HG03135 (cell line): ENCODE measurements around the gene SH3RF2.

Experiments used
- ATAC-seq: cut with Tn5 transposase; IDR thresholded peaks from one replicate; pipeline ENCODE4 v1.9.1; 2021; ENCODE audit warnings: mild to moderate bottlenecking, moderate library complexity; ENCODE audit not compliant: unreplicated experiment

Gene SH3RF2

GRCh38 chr5:145920542-145921210, 15.7 kb upstream of the SH3RF2 start:
- ATAC-seq: no peak

DNA sequence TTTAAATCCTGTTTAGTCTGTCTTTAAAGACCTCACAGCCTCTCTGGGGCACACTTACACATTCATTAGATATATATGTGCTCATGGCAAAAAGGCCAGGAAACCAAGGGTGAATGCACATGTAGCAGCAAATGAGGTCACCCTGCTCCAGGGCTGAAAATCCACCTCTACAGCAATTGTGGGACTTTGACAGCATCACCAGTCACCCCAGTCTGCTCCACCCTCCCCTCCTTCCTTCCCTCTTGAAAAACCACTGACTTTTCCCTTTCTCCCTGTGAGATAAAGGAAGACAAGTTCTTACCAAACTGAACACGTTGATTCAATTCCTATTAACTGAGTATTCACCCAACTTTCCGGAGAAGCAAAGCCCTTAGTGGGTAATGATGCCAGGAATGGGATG, 15.2 kb upstream of the SH3RF2 start:
- no peak for ATAC-seq

DNA sequence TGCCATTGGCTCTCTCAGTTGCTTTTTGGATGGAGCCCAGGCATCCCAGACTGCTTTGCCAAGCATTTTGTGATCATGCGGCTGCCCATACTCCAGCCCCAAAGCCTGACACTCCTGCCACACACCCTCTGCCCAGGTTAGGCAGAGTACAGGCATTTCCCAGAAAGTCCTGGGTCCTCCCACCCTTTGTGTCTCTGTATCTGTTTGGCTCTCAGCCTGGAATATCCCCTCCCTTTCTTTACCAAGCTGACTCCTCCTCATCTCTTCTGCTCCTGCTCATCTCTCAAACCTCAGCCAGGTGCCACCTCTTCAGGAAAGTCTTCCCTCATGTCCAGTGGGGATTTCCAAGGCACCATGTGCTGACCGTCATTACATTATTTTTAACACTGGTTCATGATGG, 14.3 kb upstream of the SH3RF2 start:
- ATAC-seq: no peak

- no peak for ATAC-seq
Observed at GRCh38 chr5:145923405-145923804, 13.0 kb upstream of the SH3RF2 start.

- ATAC-seq: no peak
Observed at GRCh38 chr5:145924849-145925248, 11.5 kb upstream of the SH3RF2 start.

DNA sequence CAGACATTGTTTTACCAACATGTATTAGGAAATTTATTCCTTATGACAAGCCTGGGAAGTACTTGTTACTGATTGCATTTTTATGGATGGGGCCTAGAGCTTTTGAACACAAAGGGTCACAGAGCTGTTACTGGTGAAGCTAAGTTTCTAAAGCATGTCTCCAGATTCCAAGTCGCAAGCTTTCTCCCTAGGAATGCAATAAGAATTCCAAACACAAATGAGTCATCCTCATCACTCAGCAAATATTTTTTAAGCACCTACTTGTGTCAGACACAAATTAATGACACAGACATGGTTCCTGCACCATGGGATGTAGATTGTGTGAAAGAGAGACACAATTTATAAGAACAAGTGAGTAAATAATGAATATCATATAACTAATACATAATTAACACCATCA, 11.0 kb upstream of the SH3RF2 start:
- ATAC-seq: no peak

- ATAC-seq: no peak
Observed at GRCh38 chr5:145925803-145926202, 10.6 kb upstream of the SH3RF2 start.

- no peak for ATAC-seq
Observed at GRCh38 chr5:145931718-145932117, 4.7 kb upstream of the SH3RF2 start.

DNA sequence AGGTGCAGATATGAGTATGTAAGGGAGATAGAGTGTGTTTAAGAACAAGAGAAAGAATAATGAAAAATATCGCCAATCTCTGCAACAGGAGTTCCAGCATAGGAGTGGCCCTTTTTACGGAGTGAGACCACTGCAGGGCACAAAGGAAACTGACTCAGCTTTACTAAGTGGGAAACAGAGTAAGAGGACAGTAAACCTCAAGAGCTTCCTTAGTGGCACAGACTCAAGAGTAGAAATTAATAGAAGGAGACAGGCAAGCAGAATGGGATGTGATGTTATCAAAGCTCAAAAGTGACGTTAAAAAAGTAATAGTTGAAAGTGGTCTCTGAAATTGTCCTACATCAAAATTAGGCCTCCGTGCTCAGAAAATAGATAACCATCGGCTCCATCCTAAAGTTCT, 2.1 kb upstream of the SH3RF2 start:
- no peak for ATAC-seq

GRCh38 chr5:145937432-145938250, 1.3 kb downstream of the SH3RF2 start:
- ATAC-seq: no peak

GRCh38 chr5:145938776-145939539, 2.6 kb downstream of the SH3RF2 start:
- no peak for ATAC-seq

DNA sequence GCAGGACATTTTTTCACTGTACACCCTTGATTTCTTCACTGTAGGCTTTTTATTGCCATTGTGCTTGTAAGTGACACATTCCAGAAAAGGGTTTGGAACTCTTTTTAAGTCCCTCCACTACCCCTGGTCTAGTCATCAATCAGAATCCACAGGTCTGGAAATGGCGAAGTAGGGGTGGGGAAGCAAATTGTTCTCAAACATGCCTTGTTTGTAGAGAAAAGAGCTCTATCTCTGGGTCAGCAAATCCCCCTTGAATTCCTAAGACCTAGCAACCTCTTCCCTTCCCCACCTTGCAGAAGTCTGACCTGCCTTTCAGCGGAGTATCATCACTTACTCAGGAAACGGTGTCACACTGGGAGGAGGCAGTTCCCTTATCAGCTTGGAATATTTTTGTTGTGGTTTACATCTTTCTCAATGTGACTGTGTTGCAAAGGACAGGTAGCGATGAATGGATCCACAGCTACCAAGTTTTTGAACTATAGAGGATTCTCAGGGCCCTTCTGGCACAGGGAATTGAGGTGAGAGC, 3.2 kb downstream of the SH3RF2 start:
- no peak for ATAC-seq

DNA sequence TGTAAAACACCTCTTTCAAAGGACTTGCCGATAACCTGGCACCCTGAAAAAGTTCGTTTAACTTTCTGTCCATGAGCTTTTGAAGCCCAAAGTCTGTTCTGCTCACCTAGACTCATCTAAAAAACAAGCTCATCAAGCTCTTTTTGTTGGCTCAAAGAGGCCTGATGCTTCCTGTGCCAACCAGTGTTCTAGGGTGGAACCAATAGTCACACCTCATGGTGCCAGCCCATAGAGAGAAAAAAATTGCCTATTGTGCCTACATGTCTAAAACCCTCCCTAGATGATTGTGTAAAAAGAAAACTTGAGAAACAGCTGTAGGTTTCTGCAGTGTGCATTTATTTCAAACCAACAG, 4.7 kb downstream of the SH3RF2 start:
- no peak for ATAC-seq

DNA sequence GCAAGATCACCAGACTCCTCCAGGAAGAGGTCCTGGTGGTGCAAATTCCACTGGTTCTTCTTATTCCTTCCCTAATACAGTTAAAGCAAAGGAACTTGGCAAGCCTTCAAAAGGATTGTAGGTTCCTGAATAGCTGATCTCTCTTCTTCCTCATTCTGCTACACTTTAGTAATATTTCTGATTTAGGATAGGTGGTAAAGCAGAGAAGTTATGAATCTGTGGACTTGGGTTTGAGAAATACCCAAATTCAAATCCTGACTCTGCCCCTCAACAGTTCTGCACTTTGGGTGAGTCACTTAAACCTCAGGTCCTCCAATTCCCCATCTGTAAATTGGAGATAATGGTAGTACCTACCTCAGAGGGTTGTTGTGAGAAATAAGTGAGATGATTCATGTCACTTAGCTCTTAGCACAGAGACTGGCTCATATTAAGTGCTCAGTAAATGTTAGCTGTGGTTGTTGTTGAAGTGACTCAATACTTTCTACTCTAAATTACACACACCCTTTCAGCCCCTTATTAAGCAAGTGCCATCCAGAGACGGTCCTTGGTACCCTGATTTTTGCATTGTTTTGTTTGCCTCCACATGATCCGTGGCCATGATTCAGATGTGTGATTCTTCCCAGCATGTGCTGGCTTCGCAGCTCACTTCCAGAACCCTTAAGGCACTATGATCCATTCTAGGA, 5.2 kb downstream of the SH3RF2 start:
- no peak for ATAC-seq

DNA sequence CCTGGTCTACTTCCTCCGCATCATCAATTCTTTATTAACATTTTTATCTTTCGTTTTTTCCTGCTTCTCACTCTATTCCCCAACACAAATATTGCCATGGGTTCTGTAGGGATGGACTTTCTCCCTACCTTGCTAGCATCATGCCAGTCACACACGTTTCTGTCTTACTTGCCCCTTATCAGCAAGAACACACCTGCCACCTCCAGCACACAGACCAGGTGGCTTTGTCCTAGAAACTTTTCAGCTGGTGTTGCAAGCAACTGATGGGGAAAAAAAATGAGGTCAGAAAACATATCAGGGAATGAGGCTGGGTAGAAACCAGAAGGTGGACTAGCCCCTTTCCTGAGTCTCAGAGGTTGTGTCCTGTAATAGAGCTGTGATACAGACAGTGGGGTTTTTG, 5.8 kb downstream of the SH3RF2 start:
- no peak for ATAC-seq

- no peak for ATAC-seq
Observed at GRCh38 chr5:145942749-145943148, 6.4 kb downstream of the SH3RF2 start.

DNA sequence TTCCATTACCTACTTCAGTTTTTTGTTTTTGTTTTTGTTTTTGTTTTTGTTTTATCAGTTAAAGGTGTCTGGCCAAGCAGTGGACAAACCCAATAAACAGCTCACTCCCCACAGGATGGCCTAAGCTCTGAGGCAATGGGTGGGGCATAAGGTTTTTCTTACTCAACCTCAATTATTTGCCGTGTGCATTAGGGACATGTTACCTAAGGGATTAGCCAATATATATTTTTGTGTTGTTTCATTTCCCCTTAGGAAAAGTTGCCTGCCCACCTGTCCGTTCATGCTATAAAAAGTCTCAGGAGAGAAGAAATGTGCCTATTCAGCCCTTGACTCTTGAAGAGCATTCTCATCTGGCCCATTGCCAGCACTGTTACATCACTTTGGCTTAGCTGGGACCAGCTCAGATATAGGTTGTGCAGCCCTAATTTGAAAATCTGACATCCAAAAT, 7.3 kb downstream of the SH3RF2 start:
- ATAC-seq: no peak

- ATAC-seq: no peak
Observed at GRCh38 chr5:145944328-145944727, 8.0 kb downstream of the SH3RF2 start.

- no peak for ATAC-seq
Observed at GRCh38 chr5:145945620-145946111, 9.3 kb downstream of the SH3RF2 start.

- ATAC-seq: no peak
Observed at GRCh38 chr5:145946112-145946861, 9.9 kb downstream of the SH3RF2 start.
